Right atrium auricular region (tissue), 2 donors: ENCODE data around the gene C19orf12. TPM values are rescaled to one million over a fixed set of nuclear protein-coding genes. Genes with fewer than 3 reads are reported as not detected.

Source experiments
- DNase-seq: peaks from one replicate; pipeline ENCODE4 v3.0.0-alpha.2; 2019; ENCODE audit warnings: low spot score
- H3K27ac ChIP-seq, 2 donors: fragments of 200-600 bp; sonication (generic); 1 replicate in 1 of 2; 2 replicates in 1 of 2; pipeline ENCODE4 v1.5.1; 2016 to 2019
- H3K27me3 ChIP-seq, 2 donors: fragments of 200-600 bp; sonication (generic); one replicate each; pipeline versions ENCODE4 v1.5.1 to v1.6.0; 2017 to 2019
- H3K36me3 ChIP-seq: fragments of 200-600 bp; sonication (generic); one replicate; pipeline ENCODE4 v1.5.1; 2016
- H3K4me1 ChIP-seq, 2 donors: fragments of 200-600 bp; sonication (generic); one replicate each; pipeline versions ENCODE4 v1.5.1 to v1.6.0; 2017 to 2019
- H3K4me3 ChIP-seq, 2 donors: fragments of 200-600 bp; sonication (generic); 1 replicate in 1 of 2; 2 replicates in 1 of 2; pipeline ENCODE4 v1.5.1; 2017 to 2019; ENCODE audit warnings: mild to moderate bottlenecking in 1 of 2, moderate library complexity in 1 of 2
- H3K9me3 ChIP-seq, 2 donors: fragments of 200-600 bp; sonication (generic); one replicate each; pipeline ENCODE4 v1.5.1; 2019
- CTCF ChIP-seq, 2 donors: fragments of 200-600 bp; sonication (generic); IDR thresholded peaks; one replicate each; pipeline ENCODE4 v1.5.1; 2019; ENCODE audit warnings: antibody characterized with exemption in 2 of 2
- total RNA-seq, 2 donors: library from RNA; depleted of rRNA; stranded (reverse); fragments of >200 nt; gene quantifications; one replicate each; pipeline ENCODE4 v1.1.0, GENCODE V29; 2016

C19orf12 gene
- total RNA-seq, 2 donors from 2014 or later = 47.9 to 61.4 TPM

GRCh38 chr19:29759359-29759758, 44.3 kb upstream of the C19orf12 start:
- Histone ChIP-seq H3K9me3 (no peaks in the 10 kb centered on the region), H3K4me3 (no peak overlapping the region), H3K27me3 (no peaks in the 10 kb centered on the region), H3K27ac (no peak overlapping the region), H3K36me3 (no peaks in the 10 kb centered on the region), H3K4me1 (peaks cover 0 to 7% of the 10 kb centered on the region in 2 donors)
- no peak for TF ChIP-seq CTCF (IDR thresholded peaks at IDR 0.05)
- no peak for DNase-seq

GRCh38 chr19:29758863-29759262, 43.8 kb upstream of the C19orf12 start:
- Histone ChIP-seq H3K27me3 (no peaks in the 10 kb centered on the region), H3K27ac (no peak overlapping the region), H3K9me3 (no peaks in the 10 kb centered on the region), H3K4me3 (no peak overlapping the region), H3K36me3 (no peaks in the 10 kb centered on the region), H3K4me1 (peaks cover 0 to 7% of the 10 kb centered on the region in 2 donors)
- no peak for TF ChIP-seq CTCF (IDR thresholded peaks at IDR 0.05)
- DNase-seq = no peak

- peaks cover 0 to 7% of the 10 kb centered on the region in 2 donors for H3K4me1 ChIP-seq
- H3K36me3 ChIP-seq = no peaks in the 10 kb centered on the region
- H3K9me3 ChIP-seq = no peaks in the 10 kb centered on the region
- no peak for TF ChIP-seq CTCF (IDR thresholded peaks at IDR 0.05)
- H3K4me3 ChIP-seq = no peak overlapping the region
- no peak for DNase-seq
- no peaks in the 10 kb centered on the region for H3K27me3 ChIP-seq
- no peak overlapping the region for H3K27ac ChIP-seq
These were observed 42.5 kb upstream of the C19orf12 start for GRCh38 chr19:29757551-29757950.

GRCh38 chr19:29753934-29754305, 38.9 kb upstream of the C19orf12 start:
- H3K9me3 ChIP-seq = no peaks in the 10 kb centered on the region
- no peaks in the 10 kb centered on the region for H3K36me3 ChIP-seq
- no peaks in the 10 kb centered on the region for H3K4me1 ChIP-seq
- DNase-seq = no peak
- no peak for TF ChIP-seq CTCF (IDR thresholded peaks at IDR 0.05)
- H3K4me3 ChIP-seq = no peak overlapping the region
- H3K27ac ChIP-seq = no peak overlapping the region
- H3K27me3 ChIP-seq = no peaks in the 10 kb centered on the region

- H3K4me1 ChIP-seq = no peaks in the 10 kb centered on the region
- DNase-seq = no peak
These were observed 38.3 kb upstream of the C19orf12 start for GRCh38 chr19:29753190-29753933.

More at GRCh38 chr19:29753190-29753933, 38.3 kb upstream of the C19orf12 start:
- no peaks in the 10 kb centered on the region for H3K36me3 ChIP-seq
- H3K4me3 ChIP-seq = no peak overlapping the region
- no peak for TF ChIP-seq CTCF (IDR thresholded peaks at IDR 0.05)
- no peak overlapping the region for H3K27ac ChIP-seq
- H3K9me3 ChIP-seq = no peaks in the 10 kb centered on the region
- no peaks in the 10 kb centered on the region for H3K27me3 ChIP-seq
